HUES64 (cell line): Measurements from ENCODE around the gene PDPK1.

Experiments
- H3K27ac ChIP-seq: 2 replicates; pipeline ENCODE4 v1.7.0; 2013; ENCODE audit warnings: low read depth, low read length, inconsistent platforms
- H3K27me3 ChIP-seq: 2 replicates; pipeline ENCODE4 v1.6.1; 2013; ENCODE audit warnings: mild to moderate bottlenecking, low read length; ENCODE audit not compliant: insufficient read depth
- H3K36me3 ChIP-seq: 2 replicates; pipeline ENCODE4 v1.6.1; 2013; ENCODE audit warnings: mild to moderate bottlenecking, low read length; ENCODE audit not compliant: insufficient read depth
- H3K4me1 ChIP-seq: 2 replicates; pipeline ENCODE4 v1.6.1; 2013; ENCODE audit warnings: mild to moderate bottlenecking, low read length, moderate library complexity; ENCODE audit not compliant: insufficient read depth
- H3K4me3 ChIP-seq: 2 replicates; pipeline ENCODE4 v1.5.1; 2013; ENCODE audit warnings: mild to moderate bottlenecking, low read length, moderate library complexity
- H3K9ac ChIP-seq: 2 replicates; pipeline ENCODE4 v1.6.1; 2013; ENCODE audit warnings: mild to moderate bottlenecking, low read depth, low read length
- H3K9me3 ChIP-seq: 2 replicates; pipeline ENCODE4 v1.6.1; 2013; ENCODE audit warnings: low read depth, low read length; ENCODE audit not compliant: insufficient read depth
- WGBS: fragments of 150-250, 120-280 bp; methylation state at CpG from one replicate; pipeline ENCODE4 v1.1.7; 2013; ENCODE audit warnings: missing lambda C conversion rate; 5-methylcytosine and 5-hydroxymethylcytosine counted together

PDPK1 gene

GRCh38 chr16:2507665-2508064 lies 30.2 kb upstream of the PDPK1 start:
- H3K4me3 ChIP-seq: no peak overlapping the region
- H3K9me3 ChIP-seq: no peaks in the 10 kb centered on the region
- H3K4me1 ChIP-seq: peaks cover 10% of the 10 kb centered on the region; the same call in 1 of the 2 replicates
- no peak overlapping the region for H3K27ac ChIP-seq
- WGBS: 93% methylated on average over 11 of the region's 11 CpGs
- no peaks in the 10 kb centered on the region for H3K27me3 ChIP-seq
- H3K36me3 ChIP-seq: no peaks in the 10 kb centered on the region
- no peak overlapping the region for H3K9ac ChIP-seq

GRCh38 chr16:2508722-2509400 lies 29.0 kb upstream of the PDPK1 start:
- peaks cover 11% of the 10 kb centered on the region; the same call in 1 of the 2 replicates for H3K4me1 ChIP-seq
- no peaks in the 10 kb centered on the region for H3K36me3 ChIP-seq
- H3K27me3 ChIP-seq: no peaks in the 10 kb centered on the region
- H3K4me3 ChIP-seq: no peak overlapping the region
- H3K27ac ChIP-seq: no peak overlapping the region
- 89% methylated on average over 18 of the region's 18 CpGs for WGBS
- no peaks in the 10 kb centered on the region for H3K9me3 ChIP-seq
- H3K9ac ChIP-seq: no peak overlapping the region

DNA sequence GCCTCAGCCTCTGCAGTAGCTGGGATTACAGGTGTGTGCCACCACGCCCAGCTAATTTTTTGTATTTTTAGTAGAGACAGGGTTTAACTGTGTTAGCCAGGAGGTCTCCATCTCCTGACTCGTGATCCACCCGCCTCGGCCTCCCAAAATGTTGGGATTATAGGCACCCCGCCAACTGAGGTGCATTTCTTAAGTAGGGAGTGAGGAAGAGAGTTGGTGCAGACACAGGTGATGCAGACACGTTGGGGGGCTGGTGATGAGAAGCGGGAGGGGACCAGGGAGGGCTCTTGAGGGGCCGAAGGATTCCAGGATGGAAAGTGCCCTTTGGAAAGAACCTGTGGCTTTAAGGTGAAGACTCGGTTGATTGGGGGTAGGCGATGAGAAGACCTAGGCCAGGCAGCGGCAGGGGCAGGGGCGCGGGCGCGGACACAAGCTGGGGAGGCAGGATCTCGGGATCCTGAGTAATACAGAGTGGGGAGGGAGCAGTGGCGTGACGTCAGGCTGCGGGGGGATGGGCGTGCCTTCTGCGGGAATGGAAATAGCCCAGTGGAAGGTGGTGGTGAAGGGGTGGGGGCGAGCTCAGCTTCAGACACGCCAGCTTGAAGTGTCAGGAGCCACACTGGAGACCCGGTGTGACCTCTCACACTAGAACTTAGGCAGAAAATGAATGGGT lies 26.6 kb upstream of the PDPK1 start:
- Histone ChIP-seq H3K9me3 (no peaks in the 10 kb centered on the region), H3K4me3 (0 out of 2 replicates have a peak overlapping the region, but pooled peaks have one; percentile 15), H3K36me3 (no peaks in the 10 kb centered on the region), H3K9ac (no peak overlapping the region), H3K4me1 (peaks cover 26% of the 10 kb centered on the region; the same call in 1 of the 2 replicates), H3K27me3 (no peaks in the 10 kb centered on the region), H3K27ac (no peak overlapping the region)
- WGBS: 50% methylated on average over 24 of the region's 24 CpGs

- H3K27ac ChIP-seq: no peak overlapping the region
- H3K9ac ChIP-seq: 0 out of 2 replicates have a peak overlapping the region, but pooled peaks have one; percentile 4
- no peak overlapping the region for H3K4me3 ChIP-seq
- no peaks in the 10 kb centered on the region for H3K36me3 ChIP-seq
- H3K4me1 ChIP-seq: peaks cover 27% of the 10 kb centered on the region; the same call in 1 of the 2 replicates
- H3K9me3 ChIP-seq: no peaks in the 10 kb centered on the region
- 80% methylated on average over 17 of the region's 17 CpGs for WGBS
- no peaks in the 10 kb centered on the region for H3K27me3 ChIP-seq
These were observed 25.7 kb upstream of the PDPK1 start for GRCh38 chr16:2511996-2512734.

DNA sequence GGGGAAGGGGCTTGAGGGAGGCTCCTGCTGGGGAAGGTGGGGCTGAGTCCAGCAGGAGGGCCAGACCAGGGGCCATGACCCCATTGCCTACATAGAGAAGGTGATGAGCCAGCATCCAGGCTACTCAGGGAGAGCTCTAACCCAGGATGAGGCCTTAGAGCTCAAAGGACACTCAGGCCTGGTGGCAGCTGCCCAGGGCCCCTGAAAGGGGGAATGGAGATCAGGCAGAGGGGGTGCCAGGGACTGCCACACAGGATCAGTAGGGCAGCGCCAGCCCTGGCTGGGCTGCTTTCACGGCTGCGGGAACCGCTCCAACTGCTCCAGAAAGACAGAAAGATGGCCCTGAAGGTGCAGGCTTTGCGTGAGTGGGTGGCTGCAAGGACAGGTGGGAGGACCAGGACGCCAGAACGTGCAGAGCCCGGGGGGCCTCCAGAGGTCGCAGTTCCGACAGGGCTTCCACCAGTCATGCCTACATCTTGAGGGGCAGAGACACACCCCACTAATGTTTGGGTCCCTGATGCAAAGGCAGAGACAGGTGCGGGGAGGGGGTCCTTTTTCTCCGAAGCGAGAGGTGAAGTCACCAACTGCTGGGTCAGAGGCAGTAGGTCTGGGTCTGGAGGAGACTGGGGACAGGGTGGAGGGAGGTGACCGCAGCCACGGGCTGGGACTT lies 25.0 kb upstream of the PDPK1 start:
- Histone ChIP-seq H3K4me1 (peaks cover 27% of the 10 kb centered on the region; the same call in 1 of the 2 replicates), H3K27me3 (no peaks in the 10 kb centered on the region), H3K27ac (peak overlapping the region; percentile 98), H3K9me3 (no peaks in the 10 kb centered on the region), H3K9ac (peak overlapping the region; percentile 99), H3K36me3 (no peaks in the 10 kb centered on the region), H3K4me3 (peak overlapping the region; percentile 89)
- 50% methylated on average over 15 of the region's 15 CpGs for WGBS

DNA sequence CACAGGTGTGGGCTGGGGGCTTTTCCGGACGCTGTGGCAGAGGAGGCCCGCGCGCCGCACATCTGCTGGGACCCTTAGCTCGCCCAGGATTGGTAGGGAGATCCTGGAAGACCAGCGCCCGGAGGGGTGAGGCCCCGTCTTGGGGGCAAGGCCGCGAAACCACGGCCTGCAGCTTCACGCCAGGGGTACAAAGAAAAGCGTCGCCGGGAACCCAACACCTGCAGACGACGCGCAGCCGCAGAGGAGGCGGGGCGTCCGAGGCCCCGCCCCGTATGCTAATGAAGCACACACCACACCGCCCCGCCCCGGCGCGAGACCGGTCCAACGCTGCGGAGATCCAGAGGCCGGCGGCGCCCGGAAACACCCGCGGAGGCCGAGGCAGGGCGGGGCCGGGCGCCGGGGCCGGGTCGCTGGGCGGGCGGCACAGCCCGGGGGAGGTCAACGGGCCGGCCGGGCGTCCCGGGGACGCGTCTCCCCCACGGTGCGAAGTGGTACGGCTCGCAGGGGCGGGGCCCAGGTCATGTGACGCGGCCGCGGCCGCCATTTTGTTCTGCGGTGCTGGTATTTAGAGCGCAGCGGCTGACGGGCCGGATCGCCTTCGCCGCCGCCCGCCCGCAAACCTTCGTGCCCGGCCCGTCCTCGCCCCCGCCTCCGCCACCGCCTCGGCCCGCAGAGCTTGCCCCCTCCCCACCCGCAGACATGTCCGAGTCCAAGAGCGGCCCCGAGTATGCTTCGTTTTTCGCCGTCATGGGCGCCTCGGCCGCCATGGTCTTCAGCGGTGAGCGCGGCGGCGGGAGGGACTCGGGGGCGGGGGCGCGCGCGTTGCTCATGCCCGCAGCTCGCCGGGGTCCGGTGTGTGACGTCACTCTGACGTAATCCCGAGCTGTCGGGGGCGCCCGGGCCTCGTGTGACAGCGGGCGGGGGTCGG lies 24.2 kb upstream of the PDPK1 start, which contains the start of gene ATP6V0C:
ATP6V0C (plus strand) TSS at position 548 of the 928 bp plus-strand sequence; CDS start at position 700, 152 bp downstream.
- peak within 1 kb of the TSS; percentile 99 for H3K9ac ChIP-seq
- H3K4me3 ChIP-seq: peak within 1 kb of the TSS; percentile 89
- H3K27me3 ChIP-seq: no peaks in the 10 kb centered on the region
- WGBS: 1% methylated on average over 122 of the region's 122 CpGs
- no peaks in the 10 kb centered on the region for H3K9me3 ChIP-seq
- H3K4me1 ChIP-seq: peaks cover 27% of the 10 kb centered on the region; the same call in 1 of the 2 replicates
- peak within 1 kb of the TSS; percentile 98 for H3K27ac ChIP-seq
- H3K36me3 ChIP-seq: no peaks in the 10 kb centered on the region

DNA sequence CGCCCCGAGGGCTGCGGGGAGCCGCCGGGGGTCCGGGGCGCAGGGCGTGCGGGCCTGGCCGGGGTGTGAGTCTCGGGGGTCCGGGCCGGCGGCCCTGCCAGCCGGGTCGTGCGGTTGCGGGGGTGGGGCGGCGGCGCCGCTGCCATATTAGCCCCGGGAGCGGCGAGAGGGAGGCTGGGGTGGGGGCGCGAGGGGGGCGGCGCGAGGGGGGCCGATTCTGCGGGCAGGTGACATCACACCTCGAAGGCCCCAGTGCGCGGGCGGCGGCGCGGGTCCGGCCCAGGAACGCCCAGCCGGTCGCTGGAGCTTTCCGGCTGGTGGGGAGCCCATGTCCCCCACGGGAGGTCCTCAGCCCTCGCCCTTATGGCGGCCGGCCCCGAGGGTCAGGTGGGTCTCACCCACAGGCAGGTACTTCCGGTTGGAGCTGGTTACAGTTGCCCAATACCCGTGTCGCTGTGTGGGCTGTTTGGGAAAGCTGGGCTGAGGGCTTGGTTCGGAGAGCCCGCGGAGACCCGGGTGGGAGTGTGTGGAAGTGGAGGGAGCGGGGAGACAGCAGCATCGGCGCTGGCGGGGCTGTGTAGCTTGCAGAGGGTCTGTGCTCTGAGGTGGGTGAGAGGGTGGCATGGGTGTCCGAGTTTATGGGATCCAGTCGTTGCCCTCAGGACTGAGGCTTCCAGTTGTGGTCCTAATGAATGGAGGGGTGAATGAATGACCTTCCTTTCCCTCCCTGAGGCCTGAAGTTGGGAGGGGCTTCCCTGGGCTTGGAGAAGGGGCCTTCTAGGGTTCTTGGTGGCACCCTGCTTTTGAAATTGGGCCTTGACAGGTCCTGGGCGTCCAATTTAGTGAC lies 23.3 kb upstream of the PDPK1 start:
- H3K27me3 ChIP-seq: no peaks in the 10 kb centered on the region
- no peaks in the 10 kb centered on the region for H3K9me3 ChIP-seq
- peak overlapping the region; percentile 99 for H3K9ac ChIP-seq
- H3K27ac ChIP-seq: peak overlapping the region; percentile 98; the same call in 1 of the 2 replicates
- H3K36me3 ChIP-seq: 0 out of 2 replicates have a peak, but pooled peaks cover 3% of the 10 kb centered on the region
- WGBS: 2% methylated on average over 61 of the region's 63 CpGs
- peak overlapping the region; percentile 89 for H3K4me3 ChIP-seq
- H3K4me1 ChIP-seq: peaks cover 27% of the 10 kb centered on the region; the same call in 1 of the 2 replicates

GRCh38 chr16:2515180-2515851 lies 22.5 kb upstream of the PDPK1 start:
- H3K4me3 ChIP-seq: peak overlapping the region; percentile 89
- peaks cover 27% of the 10 kb centered on the region; the same call in 1 of the 2 replicates for H3K4me1 ChIP-seq
- H3K9me3 ChIP-seq: no peaks in the 10 kb centered on the region
- H3K27me3 ChIP-seq: no peaks in the 10 kb centered on the region
- 0 out of 2 replicates have a peak, but pooled peaks cover 3% of the 10 kb centered on the region for H3K36me3 ChIP-seq
- H3K9ac ChIP-seq: peak overlapping the region; percentile 80
- WGBS: 62% methylated on average over 13 of the region's 14 CpGs
- peak overlapping the region; percentile 41; the same call in 1 of the 2 replicates for H3K27ac ChIP-seq
